MM.1S (cell line): ENCODE results near the gene DCLK2.

Experiments used
- CTCF ChIP-seq: fragments of 300-600 bp; sonication (generic); IDR thresholded peaks from 2 replicates; pipeline ENCODE4 v1.5.1; 2016; ENCODE audit warnings: antibody characterized with exemption, low read length, mixed read lengths
- EZH2 ChIP-seq: fragments of 300-600 bp; sonication (generic); optimal IDR thresholded peaks from 2 replicates; pipeline ENCODE3; 2017; ENCODE audit warnings: low read depth, mild to moderate bottlenecking, antibody characterized with exemption, low read length, mixed read lengths
- EZH2phosphoT487 ChIP-seq: fragments of 300-600 bp; sonication (generic); IDR thresholded peaks from 2 replicates; pipeline ENCODE4 v1.6.1; 2018; ENCODE audit warnings: antibody characterized with exemption, low read length

DNA sequence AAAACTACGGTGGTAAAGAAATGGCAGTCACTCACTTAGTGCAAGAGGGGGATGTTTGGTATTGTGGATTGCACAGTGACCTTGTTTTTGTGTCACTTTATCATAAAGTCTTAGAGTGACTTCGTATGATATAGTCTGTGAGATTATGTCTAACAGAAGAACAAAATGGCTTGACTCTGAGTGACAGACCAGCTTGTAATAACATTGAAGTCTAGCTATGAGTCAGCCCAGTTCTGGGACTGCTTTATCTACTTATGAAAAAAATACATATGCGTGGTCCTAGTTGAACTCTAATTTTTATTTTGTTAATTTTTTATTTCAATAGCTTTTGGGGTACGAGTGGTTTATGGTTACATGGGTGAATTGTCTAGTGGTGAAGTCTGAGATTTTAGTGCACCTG, 20.0 kb downstream of the DCLK2 start:
- TF ChIP-seq CTCF (no peak), EZH2phosphoT487 (no peak), EZH2 (no peak)
